Muscle layer of colon (tissue), 2 donors: Measurements from ENCODE around the gene DNAJC4.

Source experiments
- H3K27ac ChIP-seq: one replicate; pipeline ENCODE4 v1.7.0; 2013; ENCODE audit warnings: low read depth, mild to moderate bottlenecking, low read length, moderate library complexity
- H3K27me3 ChIP-seq, 2 donors: one replicate each; pipeline ENCODE4 v1.7.0; 2013; ENCODE audit warnings: low read length in 2 of 2, mild to moderate bottlenecking in 2 of 2; ENCODE audit not compliant: insufficient read depth in 2 of 2, control insufficient read depth in 1 of 2
- H3K36me3 ChIP-seq: one replicate; pipeline ENCODE4 v1.7.0; 2013; ENCODE audit warnings: mild to moderate bottlenecking, low read length; ENCODE audit not compliant: insufficient read depth
- H3K4me1 ChIP-seq: one replicate; pipeline ENCODE4 v1.7.0; 2013; ENCODE audit warnings: mild to moderate bottlenecking, low read length; ENCODE audit not compliant: insufficient read depth
- H3K4me3 ChIP-seq, 2 donors: one replicate each; pipeline ENCODE4 v1.7.0; 2013; ENCODE audit warnings: low read length in 2 of 2, low read depth in 1 of 2, mild to moderate bottlenecking in 1 of 2, moderate library complexity in 1 of 2
- H3K9ac ChIP-seq: one replicate; pipeline ENCODE4 v1.7.0; 2013; ENCODE audit warnings: low read length
- H3K9me3 ChIP-seq: one replicate; pipeline ENCODE4 v1.7.0; 2013; ENCODE audit warnings: mild to moderate bottlenecking, low read length
- donor health status: abdominal sarcoma.
- donor health status: Adenocarcinoma of cecum.

The DNAJC4 gene

DNA sequence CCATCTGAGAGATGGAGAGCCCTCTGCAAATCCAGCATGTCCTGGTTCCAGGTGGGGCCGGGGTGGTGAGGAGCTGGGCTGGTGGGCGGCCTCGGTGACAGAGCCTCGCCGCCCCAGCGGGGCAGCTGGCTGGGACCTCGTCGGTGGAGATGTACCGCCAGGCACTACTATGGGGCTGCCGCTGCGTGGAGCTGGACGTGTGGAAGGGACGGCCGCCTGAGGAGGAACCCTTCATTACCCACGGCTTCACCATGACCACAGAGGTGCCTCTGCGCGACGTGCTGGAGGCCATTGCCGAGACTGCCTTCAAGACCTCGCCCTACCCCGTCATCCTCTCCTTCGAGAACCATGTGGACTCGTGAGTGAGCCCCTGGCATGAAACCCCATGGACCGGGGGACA is 28.0 kb downstream of the DNAJC4 start:
- Histone ChIP-seq H3K27me3 (no peaks in the 10 kb centered on the region), H3K4me3 (no peak overlapping the region), H3K4me1 (no peaks in the 10 kb centered on the region), H3K36me3 (peaks cover 48% of the 10 kb centered on the region), H3K27ac (no peak overlapping the region), H3K9ac (no peak overlapping the region), H3K9me3 (no peaks in the 10 kb centered on the region)

DNA sequence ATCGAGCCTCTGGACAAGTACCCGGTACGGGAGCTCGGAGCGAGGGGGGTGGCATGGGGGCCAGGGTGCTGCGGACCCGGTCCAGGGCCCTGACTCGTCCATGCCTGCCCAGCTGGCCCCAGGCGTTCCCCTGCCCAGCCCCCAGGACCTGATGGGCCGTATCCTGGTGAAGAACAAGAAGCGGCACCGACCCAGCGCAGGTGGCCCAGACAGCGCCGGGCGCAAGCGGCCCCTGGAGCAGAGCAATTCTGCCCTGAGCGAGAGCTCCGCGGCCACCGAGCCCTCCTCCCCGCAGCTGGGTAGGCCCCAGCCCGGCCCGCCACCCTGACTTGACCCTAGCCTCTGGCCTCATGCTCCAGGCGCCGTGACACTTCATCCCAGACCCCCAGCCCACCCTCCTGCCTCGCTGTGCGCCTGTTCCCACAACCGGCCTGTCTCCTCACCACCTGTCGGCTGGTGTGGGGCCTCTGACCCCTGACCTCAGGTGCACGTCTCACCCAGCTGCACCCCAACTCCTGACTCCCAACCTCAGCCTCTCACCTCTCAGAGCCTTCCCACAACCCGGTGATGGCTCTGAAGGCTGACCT is 28.7 kb downstream of the DNAJC4 start:
- no peak overlapping the region for H3K9ac ChIP-seq
- no peak overlapping the region for H3K27ac ChIP-seq
- no peaks in the 10 kb centered on the region for H3K9me3 ChIP-seq
- H3K36me3 ChIP-seq, result peaks cover 50% of the 10 kb centered on the region
- H3K27me3 ChIP-seq, result no peaks in the 10 kb centered on the region
- H3K4me3 ChIP-seq, result no peak overlapping the region
- no peaks in the 10 kb centered on the region for H3K4me1 ChIP-seq

DNA sequence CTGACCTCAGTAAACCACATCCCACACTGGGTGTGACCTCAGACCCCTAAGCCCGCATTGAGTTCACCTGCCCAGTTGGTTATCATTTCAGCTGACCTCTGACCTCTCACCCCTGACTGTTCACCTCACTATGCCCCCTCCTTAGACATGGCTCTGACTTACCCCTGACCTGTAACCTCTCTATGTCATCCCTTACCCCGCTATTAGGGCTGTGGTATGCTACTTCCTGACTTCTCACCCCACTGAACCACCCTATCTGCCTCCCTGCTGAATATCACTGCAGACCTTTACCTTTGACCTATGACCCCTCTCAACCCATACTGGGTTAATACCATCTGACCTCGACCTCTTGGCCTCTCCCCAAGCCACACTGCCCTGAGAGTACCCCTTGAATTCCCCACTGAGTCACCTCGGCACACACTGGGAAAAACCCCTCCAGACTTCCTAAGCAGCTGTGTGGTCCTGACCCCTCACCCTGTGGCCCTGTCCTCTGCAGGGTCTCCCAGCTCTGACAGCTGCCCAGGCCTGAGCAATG is 29.3 kb downstream of the DNAJC4 start:
- Histone ChIP-seq H3K4me3 (no peak overlapping the region), H3K9ac (no peak overlapping the region), H3K27me3 (no peaks in the 10 kb centered on the region), H3K27ac (no peak overlapping the region), H3K4me1 (no peaks in the 10 kb centered on the region), H3K9me3 (no peaks in the 10 kb centered on the region), H3K36me3 (peaks cover 50% of the 10 kb centered on the region)

DNA sequence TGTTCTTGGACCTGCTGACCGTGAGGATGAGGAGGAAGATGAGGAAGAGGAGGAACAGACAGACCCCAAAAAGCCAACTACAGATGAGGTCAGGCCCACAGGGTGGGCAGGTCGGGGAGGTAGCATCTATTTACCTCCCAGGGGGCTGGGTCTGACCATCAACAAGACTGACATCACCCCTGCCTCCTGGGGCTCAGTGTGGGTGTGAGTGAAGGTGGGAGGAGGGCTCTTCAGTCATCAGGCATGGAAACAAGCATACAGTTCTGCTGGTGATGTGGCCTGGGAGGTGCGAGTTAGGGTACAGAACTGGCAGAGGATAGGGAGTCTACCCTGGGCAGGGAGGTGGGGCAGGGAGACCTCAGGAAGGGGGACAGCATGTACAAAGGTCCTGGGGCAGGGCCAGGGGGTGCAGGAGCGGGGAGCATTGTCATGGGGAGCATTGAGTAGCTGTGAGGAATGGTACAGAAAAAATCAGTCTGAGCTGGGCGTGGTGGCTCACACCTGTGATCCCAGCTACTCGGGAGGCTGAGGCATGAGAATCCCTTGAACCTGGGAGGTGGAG is 29.9 kb downstream of the DNAJC4 start:
- Histone ChIP-seq H3K9me3 (no peaks in the 10 kb centered on the region), H3K27me3 (no peaks in the 10 kb centered on the region), H3K36me3 (peaks cover 44% of the 10 kb centered on the region), H3K27ac (no peak overlapping the region), H3K9ac (no peak overlapping the region), H3K4me1 (no peaks in the 10 kb centered on the region), H3K4me3 (no peak overlapping the region)

DNA sequence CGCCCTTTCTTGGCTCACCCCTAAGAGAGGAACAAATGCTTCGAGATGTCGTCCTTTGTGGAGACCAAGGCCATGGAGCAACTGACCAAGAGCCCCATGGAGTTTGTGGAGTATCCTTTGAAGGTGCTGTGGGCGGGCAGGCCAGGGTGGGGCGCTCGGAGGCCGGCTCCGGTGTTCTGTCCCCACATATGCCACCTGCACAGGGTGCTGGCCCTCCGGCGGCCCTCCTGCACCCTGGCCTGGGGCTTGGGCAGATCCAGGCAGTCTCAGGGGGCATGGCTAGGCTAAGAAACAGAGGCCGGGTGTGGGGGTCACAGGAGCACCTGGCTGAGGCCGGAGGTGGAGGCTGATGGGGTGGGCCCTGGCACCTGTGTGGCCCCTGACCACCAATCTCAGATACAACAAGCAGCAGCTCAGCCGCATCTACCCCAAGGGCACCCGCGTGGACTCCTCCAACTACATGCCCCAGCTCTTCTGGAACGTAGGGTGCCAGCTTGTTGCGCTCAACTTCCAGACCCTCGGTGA is 31.3 kb downstream of the DNAJC4 start:
- Histone ChIP-seq H3K27ac (no peak overlapping the region), H3K4me3 (no peak overlapping the region), H3K4me1 (no peaks in the 10 kb centered on the region), H3K9me3 (no peaks in the 10 kb centered on the region), H3K27me3 (no peaks in the 10 kb centered on the region), H3K9ac (no peak overlapping the region), H3K36me3 (peaks cover 41% of the 10 kb centered on the region)

DNA sequence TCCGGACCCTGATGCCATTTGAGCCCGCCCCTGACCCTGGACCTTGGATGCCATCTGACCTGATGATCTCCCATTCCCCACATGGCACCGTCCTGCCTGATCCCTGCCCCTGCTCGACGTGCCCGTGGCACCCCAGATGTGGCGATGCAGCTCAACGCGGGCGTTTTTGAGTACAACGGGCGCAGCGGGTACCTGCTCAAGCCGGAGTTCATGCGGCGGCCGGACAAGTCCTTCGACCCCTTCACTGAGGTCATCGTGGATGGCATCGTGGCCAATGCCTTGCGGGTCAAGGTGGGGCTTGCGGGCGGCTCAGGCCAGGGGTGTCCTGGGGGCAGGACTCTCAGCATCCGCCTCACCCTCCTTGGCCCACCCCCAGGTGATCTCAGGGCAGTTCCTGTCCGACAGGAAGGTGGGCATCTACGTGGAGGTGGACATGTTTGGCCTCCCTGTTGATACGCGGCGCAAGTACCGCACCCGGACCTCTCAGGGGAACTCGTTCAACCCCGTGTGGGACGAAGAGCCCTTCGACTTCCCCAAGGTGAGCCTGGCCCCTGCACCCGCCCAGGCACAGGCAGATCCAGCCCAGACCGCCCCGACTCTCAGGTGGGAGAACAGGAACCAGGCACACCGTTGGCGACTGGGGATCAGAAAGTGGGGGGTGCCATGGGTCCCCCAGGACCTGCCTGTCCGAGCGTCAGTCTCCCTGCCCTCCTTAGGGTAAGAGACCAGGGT is 32.1 kb downstream of the DNAJC4 start:
- Histone ChIP-seq H3K27ac (no peak overlapping the region), H3K4me1 (no peaks in the 10 kb centered on the region), H3K4me3 (no peak overlapping the region), H3K9ac (no peak overlapping the region), H3K36me3 (peaks cover 41% of the 10 kb centered on the region), H3K27me3 (no peaks in the 10 kb centered on the region), H3K9me3 (no peaks in the 10 kb centered on the region)

- Histone ChIP-seq H3K36me3 (peaks cover 40% of the 10 kb centered on the region), H3K9me3 (no peaks in the 10 kb centered on the region), H3K27me3 (no peaks in the 10 kb centered on the region), H3K9ac (no peak overlapping the region), H3K4me1 (peaks cover 5% of the 10 kb centered on the region), H3K27ac (no peak overlapping the region), H3K4me3 (no peak overlapping the region)
Measured at GRCh38 chr11:64263021-64263946, 32.9 kb downstream of the DNAJC4 start.

GRCh38 chr11:64263947-64264317 is 33.6 kb downstream of the DNAJC4 start:
- Histone ChIP-seq H3K4me1 (peaks cover 11% of the 10 kb centered on the region), H3K4me3 (no peak overlapping the region), H3K27me3 (no peaks in the 10 kb centered on the region), H3K9me3 (no peaks in the 10 kb centered on the region), H3K36me3 (peaks cover 35% of the 10 kb centered on the region), H3K9ac (no peak overlapping the region), H3K27ac (no peak overlapping the region)

- Histone ChIP-seq H3K36me3 (peaks cover 32% of the 10 kb centered on the region), H3K4me3 (no peak overlapping the region), H3K4me1 (peaks cover 13% of the 10 kb centered on the region), H3K9me3 (no peaks in the 10 kb centered on the region), H3K9ac (no peak overlapping the region), H3K27me3 (no peaks in the 10 kb centered on the region), H3K27ac (no peak overlapping the region)
Measured at GRCh38 chr11:64264371-64264852, 34.1 kb downstream of the DNAJC4 start.

DNA sequence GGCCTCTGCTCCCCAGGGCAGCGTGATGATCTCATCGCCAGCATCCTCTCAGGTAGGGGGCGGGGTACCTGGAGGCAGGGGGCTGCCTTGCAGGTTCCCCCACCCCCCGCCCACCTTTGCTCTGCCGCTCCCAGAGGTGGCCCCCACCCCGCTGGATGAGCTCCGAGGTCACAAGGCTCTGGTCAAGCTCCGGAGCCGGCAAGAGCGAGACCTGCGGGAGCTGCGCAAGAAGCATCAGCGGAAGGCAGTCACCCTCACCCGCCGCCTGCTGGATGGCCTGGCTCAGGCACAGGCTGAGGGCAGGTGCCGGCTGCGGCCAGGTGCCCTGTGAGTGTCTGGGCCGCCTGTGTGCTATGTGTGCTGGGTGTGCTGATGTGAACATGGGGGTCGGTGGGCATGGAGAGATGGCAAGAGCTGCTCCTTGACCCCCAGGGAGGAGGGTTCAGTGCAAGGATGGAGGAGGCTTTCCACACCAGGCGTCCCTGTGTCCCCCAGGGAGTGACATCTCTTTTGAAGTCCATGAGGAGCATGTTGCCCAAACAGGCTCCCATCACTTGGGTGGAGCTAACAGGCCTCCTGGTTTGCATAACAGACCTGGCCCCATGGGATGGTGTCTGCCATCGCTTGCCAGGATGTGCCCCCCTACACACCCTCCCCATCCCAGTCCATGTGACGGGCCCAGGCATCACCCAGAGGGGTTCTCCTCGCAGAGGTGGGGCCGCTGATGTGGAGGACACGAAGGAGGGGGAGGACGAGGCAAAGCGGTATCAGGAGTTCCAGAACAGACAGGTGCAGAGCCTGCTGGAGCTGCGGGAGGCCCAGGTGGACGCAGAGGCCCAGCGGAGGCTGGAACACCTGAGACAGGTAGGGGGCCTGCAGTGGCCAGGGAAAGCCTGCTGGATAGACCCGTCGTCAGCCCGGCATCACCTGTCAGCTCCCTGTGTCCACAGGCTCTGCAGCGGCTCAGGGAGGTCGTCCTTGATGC is 35.1 kb downstream of the DNAJC4 start:
- H3K27me3 ChIP-seq, result no peaks in the 10 kb centered on the region
- H3K36me3 ChIP-seq, result peaks cover 23% of the 10 kb centered on the region
- no peak overlapping the region for H3K4me3 ChIP-seq
- H3K9ac ChIP-seq, result no peak overlapping the region
- H3K4me1 ChIP-seq, result peaks cover 13% of the 10 kb centered on the region
- H3K27ac ChIP-seq, result no peak overlapping the region
- H3K9me3 ChIP-seq, result no peaks in the 10 kb centered on the region
